OCI-LY3 (cell line): ENCODE measurements around the gene RAPGEF1.

Experiments used
- CTCF ChIP-seq: fragments of 200-600, 300-600 bp; sonication (generic); IDR thresholded peaks from 2 replicates; pipeline ENCODE4 v1.5.1; 2014; ENCODE audit warnings: antibody characterized with exemption, low read length, low read depth
- EZH2phosphoT487 ChIP-seq: fragments of 200-600 bp; shearing (Covaris generic); IDR thresholded peaks from 2 replicates; pipeline ENCODE4 v1.6.1; 2018; ENCODE audit warnings: antibody characterized with exemption, mixed run types, low read depth

- no peak for TF ChIP-seq CTCF
- TF ChIP-seq EZH2phosphoT487 = no peak
Observed at GRCh38 chr9:131545786-131546335, 194.0 kb downstream of the RAPGEF1 start.
